ENCODE results near the gene KCNJ6. TPM values are rescaled to one million over a fixed set of nuclear protein-coding genes. Genes with fewer than 3 reads are reported as not detected.

KCNJ6 gene
- total and polyA plus RNA-seq, 5 donors: 0.03 TPM; not detected in 4

- H3K4me3 ChIP-seq (ENCODE audit: low read length): no peak overlapping the region
- DNase-seq: no peak
- H3K27ac ChIP-seq (ENCODE audit: low read length): no peak overlapping the region
- no peak for ATAC-seq
- intact Hi-C loops (cut with DNase I): no loop called here
- 70% methylated on average over 4 of the region's 4 CpGs for WGBS
- no peaks in the 10 kb centered on the region for H3K4me1 ChIP-seq (ENCODE audit: control insufficient read depth, insufficient read depth, low read length)
- H3K9me3 ChIP-seq (ENCODE audit: control insufficient read depth, low read length): no peaks in the 10 kb centered on the region
- no peaks in the 10 kb centered on the region for H3K27me3 ChIP-seq (ENCODE audit: control insufficient read depth, insufficient read depth)
Measured at GRCh38 chr21:37797403-37797802, 118.9 kb downstream of the KCNJ6 start.

- Histone ChIP-seq H3K9me3 (ENCODE audit: control insufficient read depth, low read length) (no peaks in the 10 kb centered on the region), H3K27me3 (ENCODE audit: control insufficient read depth, insufficient read depth) (no peaks in the 10 kb centered on the region), H3K4me3 (ENCODE audit: low read length) (no peak overlapping the region), H3K4me1 (ENCODE audit: control insufficient read depth, insufficient read depth, low read length) (no peaks in the 10 kb centered on the region), H3K27ac (ENCODE audit: low read length) (no peak overlapping the region)
- 94% methylated on average over 13 of the region's 13 CpGs for WGBS
- DNase-seq: no peak
- intact Hi-C loops (cut with DNase I): no loop called here
- ATAC-seq: no peak
Measured at GRCh38 chr21:37796011-37796410, 120.2 kb downstream of the KCNJ6 start.

DNA sequence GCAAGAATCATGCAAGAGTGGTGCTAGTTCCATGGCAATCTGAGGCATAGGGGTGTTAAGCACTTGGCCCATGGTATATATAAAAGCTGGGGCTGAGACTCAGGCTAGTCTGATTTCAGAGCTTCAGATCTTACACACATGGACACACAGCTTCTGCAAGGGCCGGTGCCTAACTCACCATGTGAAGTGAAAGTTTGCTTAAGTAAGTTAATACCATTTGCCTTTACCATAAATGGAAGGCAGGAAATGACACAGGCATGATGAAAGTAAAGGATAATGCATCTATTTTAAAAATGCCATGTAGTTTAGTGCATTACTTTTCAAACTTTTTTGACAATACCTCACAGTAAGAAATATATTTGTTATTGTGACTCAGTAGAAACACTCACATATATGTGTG lies 122.6 kb downstream of the KCNJ6 start:
- Histone ChIP-seq H3K27ac (ENCODE audit: low read length) (no peak overlapping the region), H3K9me3 (ENCODE audit: control insufficient read depth, low read length) (no peaks in the 10 kb centered on the region), H3K4me1 (ENCODE audit: control insufficient read depth, insufficient read depth, low read length) (no peaks in the 10 kb centered on the region), H3K4me3 (ENCODE audit: low read length) (no peak overlapping the region), H3K27me3 (ENCODE audit: control insufficient read depth, insufficient read depth) (no peaks in the 10 kb centered on the region)
- 58% methylated on average over 1 of the region's 1 CpG for WGBS
- intact Hi-C loops (cut with DNase I): no loop called here
- ATAC-seq (no peak), DNase-seq (no peak)

- no peak overlapping the region for H3K4me3 ChIP-seq (ENCODE audit: low read length)
- WGBS: 80% methylated on average over 3 of the region's 3 CpGs
- H3K27me3 ChIP-seq (ENCODE audit: control insufficient read depth, insufficient read depth): no peaks in the 10 kb centered on the region
- no peaks in the 10 kb centered on the region for H3K4me1 ChIP-seq (ENCODE audit: control insufficient read depth, insufficient read depth, low read length)
- H3K9me3 ChIP-seq (ENCODE audit: control insufficient read depth, low read length): no peaks in the 10 kb centered on the region
- intact Hi-C loops (cut with DNase I): no loop called here
- H3K27ac ChIP-seq (ENCODE audit: low read length): no peak overlapping the region
- ATAC-seq (no peak), DNase-seq (no peak)
Measured at GRCh38 chr21:37792046-37792445, 124.2 kb downstream of the KCNJ6 start.

GRCh38 chr21:37790905-37791304 lies 125.4 kb downstream of the KCNJ6 start:
- H3K27ac ChIP-seq (ENCODE audit: low read length): no peak overlapping the region
- no peaks in the 10 kb centered on the region for H3K9me3 ChIP-seq (ENCODE audit: control insufficient read depth, low read length)
- WGBS: 43% methylated on average over 5 of the region's 5 CpGs
- DNase-seq: no peak
- intact Hi-C loops (cut with DNase I): no loop called here
- no peaks in the 10 kb centered on the region for H3K4me1 ChIP-seq (ENCODE audit: control insufficient read depth, insufficient read depth, low read length)
- H3K27me3 ChIP-seq (ENCODE audit: control insufficient read depth, insufficient read depth): no peaks in the 10 kb centered on the region
- ATAC-seq: no peak
- H3K4me3 ChIP-seq (ENCODE audit: low read length): no peak overlapping the region

DNA sequence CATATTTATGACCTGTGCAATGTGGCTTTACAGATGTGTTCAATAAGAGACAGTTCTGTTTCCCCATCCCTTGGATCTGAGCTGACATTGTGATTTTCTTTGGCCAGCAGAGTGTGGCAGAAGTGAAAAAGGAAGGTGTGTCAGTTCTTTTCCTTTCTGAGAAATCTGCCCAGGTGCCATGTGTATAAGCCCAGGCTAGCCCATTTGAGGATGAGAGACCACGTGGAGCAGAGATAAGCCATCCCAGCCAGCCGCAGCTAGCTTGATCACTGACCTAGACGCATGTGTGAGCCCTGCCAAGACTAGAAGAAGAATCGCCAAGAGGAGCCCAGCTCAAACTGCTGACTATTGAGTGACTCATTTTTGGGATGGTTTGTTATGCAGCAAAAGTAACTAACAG lies 127.8 kb downstream of the KCNJ6 start:
- no peaks in the 10 kb centered on the region for H3K4me1 ChIP-seq (ENCODE audit: control insufficient read depth, insufficient read depth, low read length)
- no peaks in the 10 kb centered on the region for H3K9me3 ChIP-seq (ENCODE audit: control insufficient read depth, low read length)
- H3K4me3 ChIP-seq (ENCODE audit: low read length): no peak overlapping the region
- H3K27me3 ChIP-seq (ENCODE audit: control insufficient read depth, insufficient read depth): no peaks in the 10 kb centered on the region
- DNase-seq (no peak), ATAC-seq (no peak)
- intact Hi-C loops (cut with DNase I): no loop called here
- 65% methylated on average over 4 of the region's 4 CpGs for WGBS
- H3K27ac ChIP-seq (ENCODE audit: low read length): no peak overlapping the region

- Histone ChIP-seq H3K4me3 (ENCODE audit: low read length) (no peak overlapping the region), H3K4me1 (ENCODE audit: control insufficient read depth, insufficient read depth, low read length) (no peaks in the 10 kb centered on the region), H3K27ac (ENCODE audit: low read length) (no peak overlapping the region), H3K27me3 (ENCODE audit: control insufficient read depth, insufficient read depth) (no peaks in the 10 kb centered on the region), H3K9me3 (ENCODE audit: control insufficient read depth, low read length) (no peaks in the 10 kb centered on the region)
- intact Hi-C loops (cut with DNase I): no loop called here
- WGBS: 60% methylated on average over 1 of the region's 1 CpG
- ATAC-seq: no peak
- no peak for DNase-seq
Measured at GRCh38 chr21:37787456-37787855, 128.8 kb downstream of the KCNJ6 start.

GRCh38 chr21:37784591-37785318 lies 131.5 kb downstream of the KCNJ6 start:
- no peak for ATAC-seq
- no peak overlapping the region for H3K4me3 ChIP-seq (ENCODE audit: low read length)
- H3K27ac ChIP-seq (ENCODE audit: low read length): no peak overlapping the region
- no peaks in the 10 kb centered on the region for H3K4me1 ChIP-seq (ENCODE audit: control insufficient read depth, insufficient read depth, low read length)
- H3K27me3 ChIP-seq (ENCODE audit: control insufficient read depth, insufficient read depth): no peaks in the 10 kb centered on the region
- no peak for DNase-seq
- H3K9me3 ChIP-seq (ENCODE audit: control insufficient read depth, low read length): no peaks in the 10 kb centered on the region
- 67% methylated on average over 7 of the region's 7 CpGs for WGBS
- intact Hi-C loops (cut with DNase I): no loop called here

DNA sequence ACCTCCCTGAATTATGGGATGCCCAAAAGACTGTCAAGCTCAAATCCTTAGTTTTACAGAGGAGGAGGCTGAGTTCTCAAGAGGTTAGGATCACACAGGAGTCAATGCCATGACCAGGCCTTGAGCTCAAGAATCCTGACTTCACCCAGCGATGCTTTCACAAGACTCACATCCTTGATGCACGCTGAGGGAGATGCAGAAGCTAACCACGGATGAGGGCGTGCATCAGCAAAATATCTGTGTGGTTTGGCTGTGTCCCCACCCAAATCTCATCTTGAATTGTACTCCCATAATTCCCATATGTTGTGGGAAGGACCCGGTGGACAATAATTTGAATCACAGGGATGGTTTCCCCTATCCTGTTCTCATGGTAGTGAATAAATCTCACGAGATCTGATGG lies 133.2 kb downstream of the KCNJ6 start:
- H3K4me3 ChIP-seq (ENCODE audit: low read length): no peak overlapping the region
- no peaks in the 10 kb centered on the region for H3K4me1 ChIP-seq (ENCODE audit: control insufficient read depth, insufficient read depth, low read length)
- no peaks in the 10 kb centered on the region for H3K9me3 ChIP-seq (ENCODE audit: control insufficient read depth, low read length)
- ATAC-seq (no peak), DNase-seq (no peak)
- intact Hi-C loops (cut with DNase I): no loop called here
- H3K27me3 ChIP-seq (ENCODE audit: control insufficient read depth, insufficient read depth): no peaks in the 10 kb centered on the region
- H3K27ac ChIP-seq (ENCODE audit: low read length): no peak overlapping the region
- 87% methylated on average over 6 of the region's 6 CpGs for WGBS

GRCh38 chr21:37780991-37781983 lies 135.0 kb downstream of the KCNJ6 start:
- DNase-seq: no peak
- no peaks in the 10 kb centered on the region for H3K9me3 ChIP-seq (ENCODE audit: control insufficient read depth, low read length)
- no peaks in the 10 kb centered on the region for H3K4me1 ChIP-seq (ENCODE audit: control insufficient read depth, insufficient read depth, low read length)
- no peak for ATAC-seq
- H3K27ac ChIP-seq (ENCODE audit: low read length): no peak overlapping the region
- H3K4me3 ChIP-seq (ENCODE audit: low read length): no peak overlapping the region
- WGBS: 84% methylated on average over 15 of the region's 15 CpGs
- intact Hi-C loops (cut with DNase I): no loop called here
- H3K27me3 ChIP-seq (ENCODE audit: control insufficient read depth, insufficient read depth): no peaks in the 10 kb centered on the region

DNA sequence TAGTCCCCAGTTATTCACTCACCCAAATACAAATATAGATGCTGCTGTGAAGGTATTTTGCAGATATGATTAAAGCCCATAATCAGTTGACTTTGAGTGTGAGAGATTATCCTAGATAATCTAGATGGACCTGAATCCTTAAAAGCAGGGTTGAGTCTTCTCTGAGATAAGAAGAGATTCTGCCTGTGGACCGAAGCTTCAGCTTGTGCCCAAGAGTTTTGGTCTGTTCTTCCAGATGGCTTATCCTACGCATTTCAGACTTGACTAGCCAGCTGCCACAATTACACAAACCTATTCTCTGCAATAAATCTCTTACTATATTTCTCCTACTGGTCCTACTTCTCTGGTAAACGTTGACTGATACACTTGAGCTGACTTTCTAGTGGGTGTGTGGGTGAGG lies 145.1 kb downstream of the KCNJ6 start:
- Histone ChIP-seq H3K27ac (ENCODE audit: low read length) (no peak overlapping the region), H3K4me3 (ENCODE audit: low read length) (no peak overlapping the region), H3K27me3 (ENCODE audit: control insufficient read depth, insufficient read depth) (no peaks in the 10 kb centered on the region), H3K4me1 (ENCODE audit: control insufficient read depth, insufficient read depth, low read length) (no peaks in the 10 kb centered on the region), H3K9me3 (ENCODE audit: control insufficient read depth, low read length) (no peaks in the 10 kb centered on the region)
- WGBS: 74% methylated on average over 3 of the region's 3 CpGs
- DNase-seq (no peak), ATAC-seq (no peak)
- intact Hi-C loops (cut with DNase I): no loop called here

Data from right cardiac atrium (tissue), 5 donors.